ENCODE measurements around the gene LRRC8D. TPM values are rescaled to one million over a fixed set of nuclear protein-coding genes. Genes with fewer than 3 reads are reported as not detected.

Gene LRRC8D
- total RNA-seq, 2 donors from 2014 or later = 35.8 to 42.7 TPM

DNA sequence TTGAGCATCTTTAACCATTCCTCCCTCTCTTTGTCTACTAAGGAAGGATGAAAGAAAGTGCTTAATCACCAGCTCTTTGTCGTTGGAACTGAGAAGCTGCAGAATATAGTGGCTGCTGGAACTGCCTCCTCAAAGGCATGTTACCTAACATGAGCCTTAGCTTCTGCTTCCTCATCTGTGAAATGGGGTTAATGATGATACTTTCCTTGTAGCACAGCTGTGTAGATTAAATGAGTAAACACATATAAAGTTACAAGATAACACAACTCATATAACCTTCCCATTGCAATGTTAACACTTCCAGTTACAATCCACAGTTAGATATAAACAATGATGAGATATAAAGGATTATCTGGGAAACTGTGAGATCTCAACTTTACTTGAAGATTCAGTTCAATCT is 125.7 kb downstream of the LRRC8D start:
- Histone ChIP-seq H3K9ac (ENCODE audit: low read depth in 2 of 2, low read length in 2 of 2) (no peak overlapping the region), H3K36me3 (no peaks in the 10 kb centered on the region), H3K27ac (no peak overlapping the region), H3K27me3 (no peaks in the 10 kb centered on the region), H3K4me3 (no peak overlapping the region), H3K9me3 (no peaks in the 10 kb centered on the region), H3K4me1 (peaks cover 3% of the 10 kb centered on the region)
- TF ChIP-seq, protein P1, sequence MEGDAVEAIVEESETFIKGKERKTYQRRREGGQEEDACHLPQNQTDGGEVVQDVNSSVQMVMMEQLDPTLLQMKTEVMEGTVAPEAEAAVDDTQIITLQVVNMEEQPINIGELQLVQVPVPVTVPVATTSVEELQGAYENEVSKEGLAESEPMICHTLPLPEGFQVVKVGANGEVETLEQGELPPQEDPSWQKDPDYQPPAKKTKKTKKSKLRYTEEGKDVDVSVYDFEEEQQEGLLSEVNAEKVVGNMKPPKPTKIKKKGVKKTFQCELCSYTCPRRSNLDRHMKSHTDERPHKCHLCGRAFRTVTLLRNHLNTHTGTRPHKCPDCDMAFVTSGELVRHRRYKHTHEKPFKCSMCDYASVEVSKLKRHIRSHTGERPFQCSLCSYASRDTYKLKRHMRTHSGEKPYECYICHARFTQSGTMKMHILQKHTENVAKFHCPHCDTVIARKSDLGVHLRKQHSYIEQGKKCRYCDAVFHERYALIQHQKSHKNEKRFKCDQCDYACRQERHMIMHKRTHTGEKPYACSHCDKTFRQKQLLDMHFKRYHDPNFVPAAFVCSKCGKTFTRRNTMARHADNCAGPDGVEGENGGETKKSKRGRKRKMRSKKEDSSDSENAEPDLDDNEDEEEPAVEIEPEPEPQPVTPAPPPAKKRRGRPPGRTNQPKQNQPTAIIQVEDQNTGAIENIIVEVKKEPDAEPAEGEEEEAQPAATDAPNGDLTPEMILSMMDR (IDR thresholded peaks at IDR 0.05) = no peak
- intact Hi-C loops (cut with DNase I) = no loop called here
- DNase-seq = no peak

DNA sequence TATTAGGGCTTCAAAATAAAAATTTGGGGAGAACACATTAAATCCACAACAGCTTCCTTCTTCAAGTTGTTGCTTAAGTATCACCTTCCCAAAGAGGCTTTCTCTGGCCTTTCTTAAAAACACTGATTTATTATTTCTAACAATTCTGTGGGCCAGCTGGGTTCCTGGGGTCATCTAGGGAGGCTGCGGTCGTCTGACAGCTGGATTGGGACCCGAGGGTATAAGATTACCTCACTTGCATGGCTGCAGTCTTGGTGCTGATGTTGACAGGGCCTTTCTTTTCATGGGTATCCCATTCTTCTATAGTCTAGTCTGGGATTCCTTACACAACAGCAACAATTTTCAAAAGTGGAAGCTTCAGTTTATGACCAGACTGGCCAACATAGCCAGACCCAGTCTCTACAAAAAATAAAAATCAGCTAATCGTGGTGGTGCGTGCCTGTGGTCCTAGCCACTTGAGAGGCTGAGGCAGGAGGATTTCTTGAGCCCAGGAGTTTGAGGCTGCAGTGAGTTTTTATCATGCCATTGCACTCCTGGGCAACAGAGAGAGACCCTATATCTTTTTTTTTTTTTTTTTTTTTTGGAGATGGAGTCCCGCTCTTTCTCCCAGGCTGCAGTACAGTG is 128.0 kb downstream of the LRRC8D start:
- Histone ChIP-seq H3K4me1 (no peaks in the 10 kb centered on the region), H3K9me3 (no peaks in the 10 kb centered on the region), H3K9ac (ENCODE audit: low read depth in 2 of 2, low read length in 2 of 2) (no peak overlapping the region), H3K27ac (no peak overlapping the region), H3K27me3 (no peaks in the 10 kb centered on the region), H3K36me3 (no peaks in the 10 kb centered on the region), H3K4me3 (no peak overlapping the region)
- no peak for DNase-seq
- TF ChIP-seq, protein P1 (IDR thresholded peaks at IDR 0.05) = no peak
- intact Hi-C loops (cut with DNase I) = no loop called here

DNA sequence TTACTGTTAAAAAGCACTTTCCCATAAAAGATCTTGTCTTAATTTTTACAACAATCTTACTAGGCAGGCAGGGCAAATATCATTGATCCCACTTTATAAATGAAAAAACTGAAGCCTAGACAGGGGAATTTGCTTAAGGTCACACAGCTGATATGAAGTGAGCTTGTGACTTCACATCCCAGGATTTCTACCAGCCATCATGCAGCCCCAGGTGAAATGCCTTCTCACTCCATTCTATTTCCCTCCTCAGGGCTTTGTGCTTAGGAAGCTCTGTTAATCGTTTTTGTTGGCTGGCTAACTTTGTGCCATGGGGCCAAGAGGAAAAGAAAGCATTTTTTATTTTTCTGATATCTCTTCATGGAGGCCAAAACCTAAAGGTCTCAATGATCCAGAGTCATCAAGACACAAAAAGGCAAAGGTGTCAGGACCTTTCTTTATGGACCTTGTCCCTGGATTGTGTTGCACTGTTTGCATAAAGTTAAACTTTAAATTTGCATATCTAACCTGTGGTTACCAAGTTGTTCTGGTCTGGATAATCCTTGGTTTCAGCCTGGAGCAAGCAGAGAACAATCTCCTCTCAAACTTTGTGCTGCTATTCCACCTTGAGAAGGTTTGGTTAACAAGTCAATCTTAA is 129.3 kb downstream of the LRRC8D start:
- Histone ChIP-seq H3K36me3 (no peaks in the 10 kb centered on the region), H3K27me3 (no peaks in the 10 kb centered on the region), H3K4me3 (no peak overlapping the region), H3K9me3 (no peaks in the 10 kb centered on the region), H3K4me1 (no peaks in the 10 kb centered on the region), H3K9ac (ENCODE audit: low read depth in 2 of 2, low read length in 2 of 2) (no peak overlapping the region), H3K27ac (peak overlapping the region; percentile 40)
- intact Hi-C loops (cut with DNase I) = no loop called here
- no peak for DNase-seq
- TF ChIP-seq, protein P1 (IDR thresholded peaks at IDR 0.05) = no peak

DNA sequence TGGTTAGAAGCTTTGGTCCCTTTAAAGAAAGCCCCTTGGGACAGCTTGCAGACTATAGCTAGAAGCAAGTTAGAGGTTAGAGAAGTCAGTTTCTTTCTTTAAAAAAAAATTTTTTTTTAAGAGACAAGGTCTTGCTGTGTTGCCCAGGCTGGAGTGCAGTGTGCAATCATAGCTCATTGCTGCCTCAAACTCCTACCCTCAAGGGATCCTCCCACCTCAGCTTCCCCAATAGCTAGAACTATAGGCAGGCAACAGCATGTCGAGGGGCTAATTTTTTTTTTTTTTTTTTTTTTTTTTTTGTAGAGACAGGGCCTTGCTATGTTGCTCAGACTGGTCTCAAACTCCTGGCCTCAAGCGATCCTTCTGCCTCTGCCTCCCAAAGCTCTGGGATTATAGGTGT is 129.9 kb downstream of the LRRC8D start:
- no peaks in the 10 kb centered on the region for H3K27me3 ChIP-seq
- no peak overlapping the region for H3K4me3 ChIP-seq
- H3K9ac ChIP-seq (ENCODE audit: low read depth in 2 of 2, low read length in 2 of 2) = no peak overlapping the region
- no peaks in the 10 kb centered on the region for H3K36me3 ChIP-seq
- H3K27ac ChIP-seq = peak overlapping the region; percentile 40
- no peaks in the 10 kb centered on the region for H3K4me1 ChIP-seq
- intact Hi-C loops (cut with DNase I) = no loop called here
- TF ChIP-seq, protein P1 (IDR thresholded peaks at IDR 0.05) = no peak
- no peak for DNase-seq
- H3K9me3 ChIP-seq = no peaks in the 10 kb centered on the region

DNA sequence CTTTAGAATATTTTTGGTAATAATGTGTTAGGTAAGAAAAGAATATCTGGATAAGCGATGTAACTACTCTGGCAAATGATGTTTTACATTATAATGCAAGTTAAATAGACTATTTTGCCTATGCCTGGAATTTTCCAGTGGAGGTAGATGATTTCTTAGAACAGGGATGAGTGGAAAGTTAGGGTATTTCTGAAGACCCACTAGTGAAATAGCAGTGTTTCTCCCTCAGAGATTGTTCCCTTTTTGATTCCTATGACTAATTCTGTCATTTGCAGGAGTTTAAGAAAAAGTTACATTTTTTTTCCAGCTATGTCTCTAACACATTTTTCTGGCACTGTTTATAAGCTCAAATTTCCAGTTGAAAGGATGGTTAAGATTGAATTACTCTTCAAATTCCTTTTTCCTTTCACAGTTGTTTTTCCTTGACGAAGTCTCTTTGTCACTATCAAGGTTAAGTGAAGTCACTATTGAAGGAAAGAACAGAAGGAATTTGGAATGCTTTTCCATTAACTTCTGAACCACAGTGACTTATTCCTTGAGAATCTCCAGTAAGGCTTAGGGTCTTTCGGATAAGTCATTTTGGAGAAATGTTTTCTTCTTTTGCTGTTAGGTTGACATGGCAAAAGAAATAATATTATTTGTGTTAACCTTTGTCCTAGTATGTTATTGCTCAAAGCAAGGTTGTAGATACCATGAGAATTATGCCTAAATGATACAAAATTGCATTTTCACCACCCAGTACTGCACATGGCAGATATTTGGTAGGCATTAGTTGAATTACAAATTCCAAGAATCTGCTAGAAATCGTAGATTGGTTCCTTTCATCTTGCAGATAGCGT is 131.2 kb downstream of the LRRC8D start:
- Histone ChIP-seq H3K4me1 (no peaks in the 10 kb centered on the region), H3K27me3 (no peaks in the 10 kb centered on the region), H3K27ac (no peak overlapping the region), H3K9ac (ENCODE audit: low read depth in 2 of 2, low read length in 2 of 2) (no peak overlapping the region), H3K36me3 (no peaks in the 10 kb centered on the region), H3K4me3 (no peak overlapping the region), H3K9me3 (no peaks in the 10 kb centered on the region)
- TF ChIP-seq, protein P1 (IDR thresholded peaks at IDR 0.05) = no peak
- DNase-seq = no peak
- intact Hi-C loops (cut with DNase I) = no loop called here
